ENCODE measurements around the gene CDK5RAP1.
"Not testable (repeated sequence)": the region's sequence is repeated elsewhere in the genome, so short reads cannot be mapped to it uniquely, and the experiment has no call there.

The CDK5RAP1 gene

DNA sequence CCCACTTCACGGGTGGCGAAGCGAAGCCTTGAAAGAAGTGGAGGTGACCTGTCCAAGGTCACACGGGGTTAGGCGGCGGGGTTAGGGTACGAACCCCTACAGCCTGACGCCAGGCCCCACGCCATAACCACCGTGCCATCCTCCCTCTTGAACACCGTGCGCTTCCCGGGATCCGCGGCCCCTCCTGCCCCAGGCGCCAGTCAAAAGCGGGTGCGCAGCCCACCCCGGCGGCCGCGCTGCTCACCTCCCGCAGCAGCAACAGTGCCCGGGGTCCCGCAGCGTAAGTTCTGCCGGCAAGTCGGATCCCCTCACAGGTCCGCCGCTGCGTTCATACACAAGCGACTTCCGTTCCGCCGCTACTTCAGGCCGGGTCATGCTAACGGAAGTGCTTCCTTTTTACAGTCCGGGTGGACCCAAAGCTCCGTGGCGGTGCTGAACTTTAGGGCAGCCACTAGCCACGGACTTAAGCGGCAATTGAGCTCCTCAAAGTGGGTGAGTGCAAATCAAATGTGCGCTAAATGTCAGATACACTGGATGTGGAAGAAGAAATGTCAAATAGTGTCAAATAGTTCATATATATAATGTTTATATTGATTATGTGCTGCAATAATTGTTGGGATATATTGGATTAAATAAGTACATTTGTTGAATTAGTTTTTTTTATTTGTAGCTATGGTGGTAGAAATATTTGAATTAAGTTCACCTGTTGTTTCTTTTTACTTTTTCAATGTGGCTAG is at the start of gene CDK5RAP1:
Gene CDK5RAP1, minus strand, starts transcription at position 336 of the 737 bp plus-strand sequence. CDS start 4,455 bp downstream, outside the sequence.
- peak; percentile 81 for DNase-seq

DNA sequence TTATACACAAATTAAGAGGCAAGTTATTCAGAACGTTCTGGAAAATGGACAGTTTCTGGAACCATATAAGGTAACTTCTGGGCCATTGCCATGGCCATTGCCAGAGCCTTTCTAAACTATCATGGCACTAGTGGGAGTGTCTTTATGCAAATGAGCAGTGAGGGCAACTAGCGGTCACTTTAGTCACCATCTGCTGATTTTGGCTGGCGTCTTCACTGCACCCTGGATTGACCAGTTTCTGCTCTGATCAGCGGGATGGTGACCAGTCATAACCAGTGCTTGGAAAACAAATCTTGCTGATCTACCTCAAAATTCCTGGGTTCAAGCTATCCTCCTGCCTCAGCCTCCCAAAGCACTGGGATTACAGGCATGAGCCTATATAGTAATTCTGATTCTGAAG is 49.5 kb upstream of the CDK5RAP1 start:
- DNase-seq = no peak

DNA sequence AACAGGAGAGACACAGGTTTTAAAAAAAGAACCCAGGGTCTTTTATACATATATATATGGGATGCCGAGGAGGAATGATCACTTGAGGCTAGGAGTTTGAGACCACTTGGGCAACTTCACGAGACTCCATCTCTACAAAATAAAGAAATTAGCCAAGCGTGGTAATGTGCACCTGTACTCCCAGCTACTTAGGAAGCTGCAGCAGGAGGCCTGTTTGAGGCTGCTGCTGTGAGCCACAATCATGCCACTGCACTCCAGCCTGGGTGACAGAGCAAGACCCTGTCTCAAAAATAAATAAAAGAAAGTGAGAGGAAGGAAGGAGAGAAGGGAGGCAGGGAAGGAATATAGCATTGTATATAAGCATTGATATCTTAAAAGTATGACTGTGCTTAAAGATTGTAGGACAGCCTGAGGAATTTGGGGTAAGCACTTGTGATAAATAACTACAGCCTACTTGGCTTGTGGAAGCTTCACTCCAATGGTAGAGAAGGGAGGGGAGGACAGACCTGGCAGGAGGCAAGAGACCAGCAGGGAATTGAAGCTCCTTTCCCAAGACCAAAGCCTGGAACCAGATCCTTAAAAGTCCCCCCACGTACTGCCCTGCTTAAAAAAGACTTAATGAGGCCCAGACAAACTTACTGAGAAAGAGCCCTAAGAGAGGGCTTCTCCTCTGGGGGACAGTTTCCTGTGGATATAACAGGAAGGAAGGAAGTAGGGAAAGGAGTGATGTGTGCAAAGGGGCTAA is 44.7 kb upstream of the CDK5RAP1 start:
- DNase-seq = no peak

DNA sequence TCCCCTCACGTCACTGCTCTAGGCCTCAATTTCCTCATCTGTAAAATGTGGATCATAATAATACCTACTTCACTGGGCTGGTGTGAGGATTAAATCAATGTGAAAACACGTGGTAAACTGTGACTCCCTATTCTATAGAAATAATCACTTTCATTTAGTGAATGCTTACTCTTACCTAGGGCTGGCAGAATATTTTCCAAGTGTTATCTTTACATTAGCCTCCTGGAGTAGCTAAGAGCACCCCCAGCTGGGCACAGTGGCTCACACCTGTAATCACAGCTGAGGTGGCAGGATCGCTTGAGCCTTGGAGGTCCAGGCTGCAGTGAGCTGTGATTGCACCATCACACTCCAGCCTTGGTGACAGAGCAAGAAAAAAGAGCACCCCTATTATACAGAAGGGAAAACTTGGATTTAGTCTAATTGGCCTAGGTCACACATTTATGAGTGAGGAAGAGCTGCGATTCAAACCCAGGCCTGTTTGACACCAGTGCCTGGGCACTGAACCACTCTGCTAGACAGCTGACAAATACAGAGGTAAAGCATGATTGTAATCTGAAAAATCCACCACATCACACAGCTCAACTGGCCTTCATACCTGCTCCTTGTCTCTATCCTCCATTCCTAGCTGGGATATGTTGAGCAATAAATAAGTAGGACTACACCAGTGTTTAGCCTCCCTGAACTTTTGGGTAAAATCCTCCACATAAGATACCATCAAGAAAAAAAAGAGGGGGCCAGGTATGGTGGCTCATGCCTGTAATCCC is 43.7 kb upstream of the CDK5RAP1 start:
- peak; percentile 16 for DNase-seq

DNA sequence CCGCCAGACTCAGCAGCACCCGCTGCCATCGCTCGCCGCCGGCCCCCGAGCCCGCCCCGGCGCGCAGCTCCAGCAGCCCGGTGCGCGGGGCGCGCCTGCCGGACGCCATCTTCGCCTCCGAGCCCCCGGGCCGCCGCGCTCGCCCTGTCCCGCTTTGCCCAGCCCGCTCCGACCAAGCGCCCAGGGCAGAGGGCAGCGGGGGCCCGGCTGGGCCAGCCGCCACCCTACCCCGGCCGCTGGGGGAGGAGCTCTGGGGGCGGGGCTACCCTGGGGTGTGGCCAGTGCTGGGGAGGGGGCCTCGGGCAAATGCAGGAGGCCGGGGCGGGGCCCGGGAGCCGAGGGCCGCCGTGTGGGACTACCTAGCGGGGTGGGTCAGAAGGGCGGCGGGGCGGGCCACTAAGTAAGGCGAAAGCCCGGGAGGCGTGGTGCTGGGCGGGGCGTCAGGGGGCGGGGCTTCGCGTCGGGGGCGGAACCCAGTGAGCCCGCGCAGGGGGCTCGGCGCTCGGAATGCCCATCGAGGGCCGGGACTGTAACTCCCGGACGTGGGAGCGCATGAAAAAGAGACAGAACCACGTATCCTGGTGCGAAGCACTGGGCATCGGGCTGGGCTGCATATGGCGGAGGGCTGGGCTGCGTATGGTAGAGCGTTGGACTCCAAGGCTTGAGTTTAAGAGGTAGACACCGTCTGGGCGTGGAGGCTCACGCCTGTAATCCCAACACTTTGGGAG is 42.4 kb upstream of the CDK5RAP1 start, which contains the start of gene SNTA1:
Gene SNTA1, minus strand, starts transcription at position 252 of the 728 bp plus-strand sequence. Its CDS starts 143 bp downstream, at position 109.
- DNase-seq = peak; percentile 86

- peak; percentile 28 for DNase-seq
Measured at GRCh38 chr20:33443006-33443511, 41.7 kb upstream of the CDK5RAP1 start.

GRCh38 chr20:33442136-33443005 is 41.1 kb upstream of the CDK5RAP1 start:
- no peak for DNase-seq

- no peak for DNase-seq
Measured at GRCh38 chr20:33441142-33441955, 40.0 kb upstream of the CDK5RAP1 start.

DNA sequence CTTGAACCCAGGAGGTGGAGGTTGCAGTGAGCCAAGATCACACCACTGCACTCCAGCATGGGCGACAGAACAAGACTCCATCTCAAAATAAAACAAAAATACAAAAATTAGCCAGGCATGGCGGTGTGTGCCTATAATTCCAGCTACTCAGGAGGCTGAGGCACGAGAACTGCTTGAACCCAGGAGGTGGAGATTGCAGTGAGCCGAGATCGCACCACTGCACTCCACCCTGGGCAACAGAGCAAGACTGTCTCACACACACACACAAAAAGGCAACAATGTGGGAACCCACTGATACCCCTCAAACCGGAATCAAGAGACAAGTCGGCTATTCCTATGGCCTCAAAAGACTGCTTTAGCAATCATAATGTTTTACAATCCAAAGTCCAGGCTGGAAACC is 39.2 kb upstream of the CDK5RAP1 start:
- not testable (repeated sequence) for DNase-seq

DNA sequence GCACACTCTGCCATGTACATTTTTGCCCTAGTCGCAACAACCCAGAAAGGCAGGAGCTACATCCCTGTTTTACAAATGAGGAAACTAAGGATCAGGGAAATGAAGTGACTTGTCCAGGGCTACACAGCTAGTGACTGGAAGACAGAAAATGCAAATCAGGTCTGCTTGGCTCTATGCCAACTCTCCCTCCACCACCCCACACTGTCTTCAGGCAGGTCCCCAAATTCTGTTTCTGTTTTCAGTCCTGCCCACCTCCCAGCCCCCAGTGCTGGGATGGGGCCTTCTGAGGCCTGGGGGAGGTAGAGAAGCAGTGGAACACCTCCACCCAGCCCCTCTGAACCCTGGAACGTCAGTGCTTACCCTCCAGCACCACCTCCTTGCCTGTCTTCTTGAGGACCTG is 37.2 kb upstream of the CDK5RAP1 start:
- DNase-seq = no peak

- DNase-seq = no peak
Measured at GRCh38 chr20:33437141-33437911, 36.0 kb upstream of the CDK5RAP1 start.

- no peak for DNase-seq
Measured at GRCh38 chr20:33434434-33434833, 33.1 kb upstream of the CDK5RAP1 start.

- DNase-seq = no peak
Measured at GRCh38 chr20:33433465-33434234, 32.3 kb upstream of the CDK5RAP1 start.

- DNase-seq = no peak
Measured at GRCh38 chr20:33431797-33432381, 30.6 kb upstream of the CDK5RAP1 start.

DNA sequence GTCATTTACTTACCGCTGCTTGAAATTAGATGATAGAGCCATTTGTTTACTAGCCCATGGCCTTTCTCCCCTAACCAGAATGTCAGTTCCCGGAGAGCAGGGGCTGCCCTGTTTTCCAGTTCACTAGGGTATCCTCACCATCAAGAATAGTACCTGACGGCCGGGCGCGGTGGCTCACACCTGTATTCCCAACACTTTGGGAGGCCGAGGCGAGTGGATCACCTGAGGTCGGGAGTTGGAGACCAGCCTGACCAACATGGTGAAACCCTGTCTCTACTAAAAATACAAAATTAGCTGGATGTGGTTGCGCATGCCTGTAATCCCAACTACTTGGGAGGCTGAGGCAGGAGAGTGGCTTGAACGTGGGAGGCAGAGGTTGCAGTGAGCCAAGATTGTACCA is 22.6 kb upstream of the CDK5RAP1 start:
- not testable (repeated sequence) for DNase-seq

DNA sequence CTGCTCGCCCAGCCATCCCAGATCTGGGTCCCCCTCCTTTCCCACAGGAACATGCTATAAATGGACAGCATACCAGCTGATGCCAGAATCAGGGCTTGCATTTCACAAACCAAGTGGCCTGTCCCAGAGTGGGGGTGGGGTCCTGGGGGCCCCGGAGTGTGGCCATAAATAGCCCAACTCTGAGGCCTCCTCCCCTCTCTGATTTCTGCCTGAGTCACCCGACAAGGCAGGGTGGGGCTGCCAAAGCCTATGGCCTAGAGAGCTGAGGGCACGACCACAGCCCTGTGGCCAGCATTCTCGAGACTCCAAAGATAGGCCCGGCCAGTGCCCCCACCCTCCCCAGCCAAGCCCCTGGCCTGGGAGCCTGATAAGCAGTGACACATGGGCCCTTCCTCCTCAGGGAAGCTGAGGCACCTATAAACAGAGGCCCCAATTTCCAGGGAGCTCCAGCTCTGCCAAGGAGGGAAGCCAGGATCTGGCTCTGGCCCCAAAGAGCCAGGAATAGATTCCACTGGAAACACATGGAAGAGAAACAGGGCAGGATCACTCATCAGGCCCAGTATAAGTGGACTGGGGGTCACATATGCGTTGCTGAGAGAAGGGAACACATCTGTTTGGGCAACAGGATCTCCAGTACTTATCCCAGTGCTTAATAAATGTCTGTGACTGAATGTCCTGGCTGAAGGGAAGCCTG is 22.0 kb upstream of the CDK5RAP1 start:
- DNase-seq = no peak

DNA sequence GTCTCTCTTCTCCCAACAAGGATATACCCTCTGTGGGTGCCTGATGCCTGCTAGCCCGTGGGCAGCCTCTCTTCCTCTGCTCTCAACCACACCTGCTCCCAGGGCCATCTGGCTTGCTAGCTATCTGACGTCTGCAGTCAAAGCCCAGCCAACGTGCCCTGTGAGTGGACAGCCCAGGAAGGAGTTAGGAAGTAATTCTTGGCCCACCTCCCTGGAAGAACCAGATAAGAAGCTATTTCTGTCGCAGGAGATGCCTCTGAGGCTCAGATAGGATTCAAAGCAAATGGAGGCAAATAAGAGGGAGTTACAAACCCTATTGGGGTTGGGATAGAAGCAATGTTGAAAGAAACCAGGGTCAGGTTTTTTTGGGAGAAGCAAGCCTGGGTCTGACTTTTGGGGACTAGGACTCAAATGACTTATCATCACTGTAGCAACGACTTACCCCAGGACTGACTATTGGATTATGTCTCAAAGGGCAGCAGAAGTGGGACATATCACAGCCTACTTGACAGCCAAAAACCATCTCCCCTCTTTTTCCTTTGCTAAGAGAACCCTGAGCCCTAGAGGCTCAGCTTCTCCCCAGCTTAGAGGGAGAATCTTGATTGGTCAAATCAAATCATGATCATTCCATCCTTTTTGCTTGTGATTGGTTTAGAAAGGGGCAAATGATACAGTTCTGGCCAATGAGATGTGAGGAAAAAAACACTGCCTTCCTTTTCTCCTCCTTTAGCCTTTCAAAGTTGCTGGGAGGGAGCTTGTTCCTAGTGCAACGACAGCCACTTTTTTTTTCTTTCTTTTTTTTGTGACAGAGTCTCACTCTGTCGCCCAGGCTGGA is 18.0 kb upstream of the CDK5RAP1 start:
- no peak for DNase-seq

Measured in stimulated activated CD4-positive, alpha-beta T cell treated with anti-CD3 and anti-CD28 coated beads, Interleukin-4, amount 100 ng/mL, for 1 hour (primary cell).